ENCODE measurements around the gene DCC.

DNA sequence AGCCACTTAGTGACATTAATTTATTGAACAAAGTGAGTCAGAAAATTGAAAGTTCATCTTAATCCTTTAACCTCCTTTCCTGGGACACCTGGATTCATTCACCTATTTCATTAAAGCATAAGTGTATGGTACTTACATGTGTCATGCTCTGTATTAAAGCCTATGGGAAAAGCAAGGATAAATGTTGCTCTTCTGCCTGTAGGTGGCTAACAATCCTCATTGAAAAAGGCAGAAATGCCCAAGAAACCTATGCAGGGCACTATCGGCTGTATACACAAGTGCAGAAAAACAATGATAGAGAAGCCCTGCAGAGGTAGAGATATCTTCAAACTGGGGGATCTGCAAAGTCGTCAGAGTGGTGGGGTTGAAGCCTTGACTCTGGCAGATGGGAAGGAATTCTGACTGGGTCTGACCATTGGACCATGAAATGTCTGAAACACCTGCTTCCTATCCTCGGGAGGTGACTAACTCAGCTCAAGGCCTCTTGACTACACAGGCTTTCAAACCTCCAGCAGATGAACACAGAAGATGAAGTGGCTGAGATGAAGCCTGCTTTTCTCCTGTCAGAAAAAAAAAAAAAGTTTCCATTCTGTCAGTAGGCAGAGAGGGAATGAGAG lies 83.1 kb downstream of the DCC start:
- TF ChIP-seq POLR2A (IDR thresholded peaks at IDR 0.05) (no peak), CTCF (IDR thresholded peaks at IDR 0.05) (no peak), POLR2AphosphoS5 (IDR thresholded peaks at IDR 0.05) (no peak)
